RWPE1 (cell line): ENCODE data around the gene ERGIC1.
A peak's percentile ranks its signal among the peaks of the same experiment; 100 is the strongest.

Experiments
- CTCF ChIA-PET: fragments of 350-600 bp; sonication (Branson Sonifier 250); formaldehyde crosslinking; extraction: SDS; loops from one replicate; lab custom pipeline; 2021; lab: Yijun Ruan, JAX
- POLR2A ChIA-PET: fragments of 400-600 bp; formaldehyde crosslinking; extraction: SDS; loops from one replicate; lab custom pipeline; 2020; ENCODE audit warnings: antibody characterized with exemption; ENCODE audit not compliant: low non-redundant PET; lab: Yijun Ruan, JAX
- DNase-seq: peaks from one replicate; pipeline ENCODE4 v3.0.0; 2012; ENCODE audit warnings: low spot score
- H3K27ac ChIP-seq: fragments of 450-650 bp; 2 replicates; pipeline ENCODE4 v1.5.1; 2017
- TF ChIP-seq, protein P1 (sequence below): fragments of 450-650 bp; conservative IDR thresholded peaks from 2 replicates; pipeline ENCODE4 v1.5.1; 2017; ENCODE audit warnings: low read depth, mild to moderate bottlenecking

The ERGIC1 gene

GRCh38 chr5:172906436-172906835 is 72.4 kb downstream of the ERGIC1 start:
- peak overlapping the region; percentile 100 for H3K27ac ChIP-seq
- POLR2A ChIA-PET: no interaction called here
- CTCF ChIA-PET: interaction anchor here (0.8 to 2.8 kb wide), 3 partner anchors 24 to 192 kb away, joined by 3 to 11 read pairs (median 4); no protein-coding TSS in a partner anchor
- DNase-seq: no peak
- TF ChIP-seq, protein P1, sequence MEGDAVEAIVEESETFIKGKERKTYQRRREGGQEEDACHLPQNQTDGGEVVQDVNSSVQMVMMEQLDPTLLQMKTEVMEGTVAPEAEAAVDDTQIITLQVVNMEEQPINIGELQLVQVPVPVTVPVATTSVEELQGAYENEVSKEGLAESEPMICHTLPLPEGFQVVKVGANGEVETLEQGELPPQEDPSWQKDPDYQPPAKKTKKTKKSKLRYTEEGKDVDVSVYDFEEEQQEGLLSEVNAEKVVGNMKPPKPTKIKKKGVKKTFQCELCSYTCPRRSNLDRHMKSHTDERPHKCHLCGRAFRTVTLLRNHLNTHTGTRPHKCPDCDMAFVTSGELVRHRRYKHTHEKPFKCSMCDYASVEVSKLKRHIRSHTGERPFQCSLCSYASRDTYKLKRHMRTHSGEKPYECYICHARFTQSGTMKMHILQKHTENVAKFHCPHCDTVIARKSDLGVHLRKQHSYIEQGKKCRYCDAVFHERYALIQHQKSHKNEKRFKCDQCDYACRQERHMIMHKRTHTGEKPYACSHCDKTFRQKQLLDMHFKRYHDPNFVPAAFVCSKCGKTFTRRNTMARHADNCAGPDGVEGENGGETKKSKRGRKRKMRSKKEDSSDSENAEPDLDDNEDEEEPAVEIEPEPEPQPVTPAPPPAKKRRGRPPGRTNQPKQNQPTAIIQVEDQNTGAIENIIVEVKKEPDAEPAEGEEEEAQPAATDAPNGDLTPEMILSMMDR: no peak

GRCh38 chr5:172906888-172907287 is 72.8 kb downstream of the ERGIC1 start:
- CTCF ChIA-PET: interaction anchor here (1.0 to 2.8 kb wide), 2 partner anchors 25 to 193 kb away, joined by 4 to 11 read pairs; no protein-coding TSS in a partner anchor
- no peak for DNase-seq
- TF ChIP-seq, protein P1: no peak
- H3K27ac ChIP-seq: peak overlapping the region; percentile 100
- POLR2A ChIA-PET: no interaction called here

DNA sequence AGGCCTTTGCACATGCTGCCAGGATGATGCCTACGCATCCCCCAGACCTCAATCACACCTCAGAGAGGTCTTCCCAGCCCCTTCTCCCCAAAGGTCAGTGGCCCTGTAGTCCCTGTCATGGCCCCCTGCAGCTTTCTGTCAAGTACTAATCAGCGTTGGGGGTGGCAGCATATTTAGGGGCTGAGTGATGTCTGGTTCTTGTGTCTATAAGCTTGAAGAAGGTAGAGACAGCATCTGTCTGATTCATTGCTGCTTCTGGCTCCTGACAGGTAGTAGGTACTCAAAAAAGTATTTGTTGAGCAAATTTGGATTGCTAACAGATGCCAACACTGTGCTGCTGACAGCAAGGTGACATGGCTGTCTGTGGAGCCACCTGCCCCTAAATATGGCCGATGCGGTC is 73.6 kb downstream of the ERGIC1 start:
- CTCF ChIA-PET: no interaction called here

DNA sequence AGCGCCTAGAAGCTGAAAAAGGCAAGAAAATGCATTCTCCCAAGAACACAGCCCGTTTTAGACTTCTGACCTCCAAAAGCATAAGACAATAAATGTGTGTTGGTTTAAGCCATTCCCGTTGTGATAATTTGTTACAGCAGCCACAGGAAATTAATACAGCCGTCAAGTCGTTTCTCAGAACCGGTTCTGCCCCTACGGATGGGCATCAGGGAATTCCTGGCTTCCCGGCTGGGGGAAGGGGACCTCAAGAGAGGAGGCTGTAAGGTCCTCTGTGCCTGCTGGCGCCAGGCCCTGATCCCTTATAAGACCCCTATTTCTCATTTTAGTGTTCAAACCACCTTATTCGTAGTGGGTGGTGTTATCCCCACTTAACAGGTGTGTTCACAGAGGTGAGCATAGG is 74.6 kb downstream of the ERGIC1 start:
- ChIA-PET CTCF (interaction anchor here (0.8 kb wide), 1 partner anchor 192 kb away, joined by 4 read pairs; no protein-coding TSS in a partner anchor), POLR2A (no interaction called here)
- TF ChIP-seq, protein P1: no peak
- no peak for DNase-seq
- H3K27ac ChIP-seq: peak overlapping the region; percentile 100

More for the DNA sequence above, 73.6 kb downstream of the ERGIC1 start:
- no peak for DNase-seq
- peak overlapping the region; percentile 100 for H3K27ac ChIP-seq
- TF ChIP-seq, protein P1: no peak
- POLR2A ChIA-PET: no interaction called here

DNA sequence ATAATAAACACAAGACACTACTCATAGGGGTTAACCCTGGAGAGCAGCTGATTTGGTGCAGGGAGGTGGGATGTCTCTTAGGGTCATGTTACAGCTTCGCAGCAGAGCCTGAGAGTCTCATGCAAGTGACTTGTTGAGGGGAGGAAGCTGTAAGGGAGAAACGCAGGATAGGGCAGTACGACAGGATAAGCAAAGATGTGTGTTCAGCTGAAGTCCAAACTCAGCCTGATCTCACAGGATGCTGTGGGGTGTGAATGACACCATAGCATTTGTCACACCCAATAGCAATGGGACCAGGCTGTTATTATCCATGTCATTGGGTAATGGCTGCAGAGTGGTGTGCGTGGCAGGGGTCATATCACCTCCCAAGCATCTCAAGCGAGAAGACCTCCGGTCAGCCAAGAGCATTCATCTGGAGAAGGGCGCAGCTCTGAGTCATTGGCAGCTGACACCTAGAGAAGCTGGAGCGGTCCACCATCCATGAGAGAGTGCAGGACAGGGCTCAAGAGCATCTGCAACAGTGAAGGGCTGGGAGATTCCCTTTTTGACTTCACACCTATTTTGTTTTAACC is 76.0 kb downstream of the ERGIC1 start:
- CTCF ChIA-PET: interaction anchor here (0.5 to 0.8 kb wide), 5 partner anchors 140 to 997 kb away, joined by 3 read pairs; no protein-coding TSS in a partner anchor

DNA sequence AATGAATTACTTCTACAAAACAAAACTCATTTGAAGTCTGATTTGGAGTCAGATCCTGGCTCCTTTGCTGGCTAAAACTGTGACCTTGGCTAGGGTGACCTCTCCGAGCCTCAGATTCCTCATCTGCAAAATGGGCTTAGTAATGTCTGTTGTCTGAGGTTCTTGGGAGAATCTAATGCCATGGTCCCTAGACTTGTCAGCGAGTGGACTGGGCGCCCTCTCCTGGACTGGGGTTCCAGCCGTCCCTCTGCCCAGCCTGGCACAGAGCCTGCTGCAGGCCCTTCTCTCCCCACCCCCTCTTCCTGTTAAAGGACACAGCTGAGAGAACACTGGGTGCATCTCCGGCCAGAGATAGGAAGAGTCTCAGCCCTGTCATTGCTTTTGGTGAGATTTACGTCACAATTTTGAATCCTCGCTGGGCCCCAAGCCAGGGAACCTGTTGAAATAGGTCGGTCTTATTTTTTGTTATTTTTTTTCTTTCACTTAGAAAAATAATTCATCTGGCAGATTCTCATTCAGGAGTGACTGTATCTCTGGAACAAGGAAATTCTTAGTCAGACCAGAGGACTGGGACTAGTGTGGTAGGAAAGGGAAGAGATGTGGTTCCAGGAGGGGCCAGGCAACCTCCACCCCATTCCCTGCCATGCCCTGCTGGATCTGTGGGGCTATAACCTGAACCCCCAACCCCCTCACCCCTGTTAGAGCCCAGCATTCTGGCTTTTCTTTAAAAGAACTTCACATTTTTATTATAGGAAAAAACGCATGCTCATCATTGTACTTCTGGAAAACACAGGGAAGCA is 77.0 kb downstream of the ERGIC1 start:
- H3K27ac ChIP-seq: peak overlapping the region; percentile 100
- ChIA-PET POLR2A (no interaction called here), CTCF (interaction anchor here (0.6 to 0.7 kb wide), 5 partner anchors 20 to 998 kb away, joined by 3 to 6 read pairs (median 3); no protein-coding TSS in a partner anchor)
- TF ChIP-seq, protein P1: peak; percentile 66
- DNase-seq: no peak

More for the DNA sequence above, 76.0 kb downstream of the ERGIC1 start:
- POLR2A ChIA-PET: no interaction called here
- TF ChIP-seq, protein P1: no peak
- H3K27ac ChIP-seq: peak overlapping the region; percentile 100
- no peak for DNase-seq
